Epidermal melanocyte (primary cell): ENCODE results near the gene ZFAND4.
"Not testable (repeated sequence)": the region's sequence is repeated elsewhere in the genome, so short reads cannot be mapped to it uniquely, and the experiment has no call there.

Experiments
- DNase-seq: peaks from one replicate; pipeline ENCODE4 v3.0.0; 2011; ENCODE audit warnings: low spot score; ENCODE audit not compliant: insufficient read length

Gene ZFAND4

DNA sequence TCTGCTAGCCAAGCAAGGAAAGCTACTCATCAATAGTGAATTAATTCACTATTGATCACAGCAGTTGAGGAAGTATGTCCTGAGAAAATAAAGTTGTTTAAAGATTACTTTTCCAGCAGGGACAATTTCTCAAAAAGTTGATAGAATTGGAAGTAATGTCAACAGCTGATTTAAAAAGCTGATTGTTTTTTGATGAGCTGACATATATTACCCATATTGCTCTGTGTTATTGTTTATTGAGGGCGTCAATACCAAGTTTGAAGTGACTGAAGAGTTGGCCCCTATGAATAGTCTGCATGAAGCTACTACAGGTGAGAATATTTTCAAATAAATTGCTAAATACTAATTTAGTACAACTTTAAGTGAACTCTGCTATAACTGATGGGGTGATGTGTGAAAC lies 28.0 kb downstream of the ZFAND4 start:
- DNase-seq, result no peak

DNA sequence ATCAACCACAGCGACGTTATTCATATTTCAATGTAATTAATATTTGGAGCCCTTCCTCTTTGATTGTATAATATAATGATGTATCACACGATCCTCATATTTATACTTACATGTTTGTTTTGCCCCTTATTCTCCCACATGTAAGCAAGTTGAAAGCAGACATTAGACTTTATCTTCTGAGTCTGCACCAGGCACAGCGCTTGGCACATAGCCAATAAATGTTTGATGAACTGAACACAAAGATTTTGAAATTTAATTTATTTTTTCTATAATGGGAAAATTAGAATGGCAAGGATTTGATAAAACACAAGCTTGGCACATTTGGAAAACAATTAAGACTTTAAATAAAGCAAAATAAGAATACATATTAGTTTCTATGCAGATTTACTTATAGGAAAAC lies 31.6 kb downstream of the ZFAND4 start:
- no peak for DNase-seq

DNA sequence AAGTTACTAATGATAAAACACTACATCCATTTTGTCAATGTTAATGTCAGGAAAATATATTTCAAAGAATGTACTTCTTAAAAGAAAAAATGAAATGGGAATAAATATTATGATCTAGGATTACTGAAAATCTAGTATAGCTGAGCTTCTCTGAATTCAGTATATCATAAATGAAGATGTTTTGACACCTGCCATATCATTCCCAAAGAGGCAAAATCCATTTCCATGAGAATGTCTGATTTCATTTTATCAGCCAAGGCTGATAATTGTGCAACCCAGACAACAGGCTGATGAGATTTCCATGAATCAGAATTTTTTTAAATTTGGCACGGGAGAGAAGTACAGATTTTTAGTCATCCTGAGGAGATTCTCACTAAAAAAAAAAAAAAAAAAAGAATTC lies 32.5 kb downstream of the ZFAND4 start:
- no peak for DNase-seq

DNA sequence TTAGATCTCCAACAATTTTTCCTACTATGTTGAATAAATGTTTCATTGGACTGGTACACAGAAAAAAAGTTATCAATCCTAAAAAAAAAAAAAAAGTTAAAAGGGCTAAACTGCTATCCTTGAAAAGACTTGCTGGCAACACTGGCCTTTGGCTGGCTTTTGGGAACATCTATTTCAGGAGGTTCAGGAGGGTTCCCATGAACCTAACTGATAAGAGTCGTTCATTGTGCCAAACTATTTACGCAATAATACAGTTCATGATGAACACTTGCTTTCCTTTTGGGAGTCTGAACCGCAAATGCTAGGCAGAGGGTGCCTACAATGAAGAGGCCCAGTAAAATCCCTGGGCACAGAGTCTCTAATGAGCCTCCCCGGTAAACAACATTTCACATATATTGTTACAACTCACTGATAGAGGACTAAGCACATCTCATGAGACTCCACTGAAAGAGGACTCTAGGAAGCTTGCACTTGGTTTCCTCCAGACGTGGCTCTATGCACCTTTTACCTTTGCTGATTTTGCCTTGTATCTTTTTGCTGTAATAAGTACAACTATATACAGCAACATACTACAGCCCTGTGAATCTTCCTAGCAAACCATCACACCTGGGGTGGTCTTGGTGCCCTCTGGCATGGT lies 45.0 kb downstream of the ZFAND4 start:
- DNase-seq, result no peak

DNA sequence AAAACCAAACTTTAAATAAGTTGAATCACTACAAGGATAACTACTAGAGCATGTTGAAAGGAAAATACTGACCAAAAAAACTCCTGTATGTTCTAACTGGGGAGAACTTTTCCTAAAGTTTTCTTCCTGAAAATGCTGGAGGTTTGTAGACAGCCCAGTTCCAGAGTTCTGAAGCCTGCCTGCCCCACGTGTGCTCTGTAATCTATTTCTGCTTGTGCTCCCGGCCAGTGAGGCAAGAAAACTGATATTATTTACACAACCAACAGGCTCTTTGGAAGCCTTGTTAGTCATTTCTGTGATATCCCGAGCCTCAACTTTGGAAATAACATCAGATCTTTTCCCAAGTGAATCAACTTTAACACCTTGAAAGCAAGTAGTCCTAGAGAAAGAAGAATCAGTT lies 46.7 kb downstream of the ZFAND4 start:
- DNase-seq, result no peak

DNA sequence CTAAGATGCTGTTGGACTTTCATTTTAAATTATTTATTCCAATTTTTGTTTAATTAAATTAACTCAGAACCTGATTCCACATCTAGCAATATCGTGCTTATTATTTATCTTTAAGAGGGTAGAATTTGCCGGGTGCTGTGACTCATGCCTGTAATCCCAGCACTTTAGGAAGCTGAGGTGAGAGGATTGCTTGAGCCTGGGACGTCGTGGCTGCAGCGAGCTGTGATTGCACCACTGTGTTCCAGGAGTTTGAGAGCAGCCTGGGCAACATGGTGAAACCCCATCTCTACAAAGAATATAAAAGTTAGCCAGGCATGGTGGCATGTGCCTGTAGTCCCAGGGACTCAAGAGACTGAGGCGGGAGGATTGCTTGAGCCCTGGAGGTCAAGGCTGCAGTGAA lies 47.8 kb downstream of the ZFAND4 start:
- DNase-seq, result no peak

DNA sequence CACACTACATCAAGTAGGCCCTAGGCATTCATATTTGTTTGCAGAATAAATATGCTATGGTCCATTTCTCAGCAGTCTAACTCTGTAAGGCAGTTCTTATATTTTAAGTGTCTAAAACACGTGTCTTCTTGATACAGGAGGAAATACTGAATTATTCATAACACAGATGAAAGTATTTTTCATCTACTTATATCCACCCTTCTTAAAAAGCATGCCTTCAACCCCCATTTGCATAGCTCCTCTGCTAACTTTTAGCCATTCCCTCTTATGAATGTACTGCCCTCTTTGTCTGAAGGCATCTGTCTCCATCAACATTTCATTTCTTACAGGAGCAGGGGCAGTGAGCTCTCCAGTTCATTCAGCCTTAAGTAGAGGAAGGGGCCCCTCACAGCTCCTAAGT lies 57.7 kb downstream of the ZFAND4 start:
- DNase-seq, result no peak

- no peak for DNase-seq
Observed at GRCh38 chr10:45612741-45613140, 59.8 kb downstream of the ZFAND4 start.

DNA sequence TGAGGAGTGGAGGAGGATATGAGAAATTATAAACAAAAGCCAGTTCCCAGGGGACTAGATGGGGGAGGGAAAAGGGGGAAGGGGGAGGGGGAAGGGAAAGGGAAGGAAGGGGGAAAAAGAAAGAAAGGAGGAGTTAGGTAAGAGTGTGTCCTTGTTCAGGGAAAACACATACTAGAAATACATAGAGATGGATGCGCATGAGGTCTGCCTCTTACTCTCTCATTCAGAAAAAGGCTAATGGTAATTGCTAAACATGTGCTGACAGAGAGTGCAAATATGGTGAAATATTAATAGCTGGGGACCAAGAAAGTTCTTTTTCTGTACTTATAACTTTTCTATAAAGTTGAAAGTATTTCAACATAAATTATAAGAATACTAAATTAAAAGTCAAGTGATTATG lies 64.5 kb downstream of the ZFAND4 start:
- DNase-seq, result no peak

DNA sequence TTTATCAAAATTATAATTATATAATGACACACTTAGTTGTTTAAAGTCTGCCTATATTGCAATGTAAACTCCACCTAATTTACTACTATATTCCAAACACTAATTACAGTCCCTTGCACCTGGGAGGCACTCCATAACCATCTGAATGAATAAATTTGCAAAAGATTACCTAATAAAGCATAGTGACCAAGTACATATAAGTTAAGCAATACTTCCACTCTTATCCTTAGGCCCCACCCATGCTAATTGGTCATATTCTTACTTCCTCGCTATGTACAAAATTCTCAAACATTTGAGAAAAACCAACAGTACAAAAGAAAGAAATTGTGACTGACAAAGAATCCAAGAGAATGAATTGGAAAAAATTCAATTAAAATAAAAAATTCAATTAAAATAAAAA lies 65.3 kb downstream of the ZFAND4 start:
- DNase-seq, result no peak

DNA sequence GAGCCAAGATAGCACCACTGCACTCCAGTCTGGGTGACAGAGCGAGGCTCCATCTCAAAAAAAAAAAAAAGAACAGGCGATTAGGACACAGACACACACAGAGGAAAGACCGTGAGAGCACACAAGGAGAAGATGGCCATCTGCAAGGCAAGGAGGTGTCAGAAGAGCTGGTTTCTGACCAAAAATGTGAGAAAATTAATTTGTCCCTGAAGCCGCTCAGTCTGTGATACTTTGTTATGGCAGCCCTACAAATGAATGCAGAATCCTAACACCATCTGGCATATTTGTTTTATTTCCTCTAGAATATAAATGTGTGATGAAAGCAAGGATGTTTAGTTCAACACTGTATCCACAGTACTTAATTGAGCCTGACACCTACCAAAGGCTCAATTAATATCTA lies 69.7 kb downstream of the ZFAND4 start:
- DNase-seq, result no peak

- no peak for DNase-seq
Observed at GRCh38 chr10:45602082-45602730, 70.4 kb downstream of the ZFAND4 start.

GRCh38 chr10:45601254-45601930 lies 71.2 kb downstream of the ZFAND4 start:
- DNase-seq, result not testable (repeated sequence)

DNA sequence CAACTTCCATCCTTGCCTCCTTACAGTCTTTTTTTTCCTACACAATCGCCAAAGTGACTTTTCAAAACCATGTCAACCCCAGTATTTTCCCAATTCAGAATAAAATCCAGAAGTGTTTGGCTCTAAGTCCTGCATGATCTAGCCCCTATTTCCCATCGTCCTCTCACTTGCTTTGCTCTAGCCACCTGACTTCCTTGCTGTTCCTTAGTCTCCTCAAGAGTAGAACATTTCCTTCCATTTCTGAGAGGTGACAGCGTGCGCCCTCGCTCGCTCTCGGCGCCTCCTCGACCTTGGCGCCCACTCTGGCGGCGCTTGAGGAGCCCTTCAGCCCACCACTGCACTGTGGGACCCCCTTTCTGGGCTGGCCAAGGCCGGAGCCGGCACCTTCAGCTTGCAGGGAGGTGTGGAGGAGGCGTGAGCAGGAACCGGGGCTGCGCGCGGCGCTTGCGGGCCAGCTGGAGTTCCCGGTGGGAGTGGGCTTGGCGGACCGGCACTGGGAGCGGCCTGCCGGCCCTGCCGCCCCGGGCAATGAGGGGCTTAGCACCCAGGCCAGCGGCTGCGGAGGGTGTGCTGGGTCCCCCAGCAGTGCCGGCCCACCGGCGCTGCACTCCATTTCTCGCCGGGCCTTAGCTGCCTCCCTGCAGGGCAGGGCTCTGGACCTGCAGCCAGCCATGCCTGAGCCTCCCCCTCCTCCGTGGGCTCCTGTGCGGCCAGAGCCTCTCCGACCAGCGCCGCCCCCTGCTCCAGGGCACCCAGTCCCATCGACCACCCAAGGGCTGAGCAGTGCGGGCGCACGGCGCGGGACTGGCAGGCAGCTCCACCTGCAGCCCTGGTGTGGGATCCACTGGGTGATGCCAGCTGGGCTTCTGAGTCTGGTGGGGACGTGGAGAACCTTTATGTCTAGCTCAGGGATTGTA lies 72.0 kb downstream of the ZFAND4 start:
- not testable (repeated sequence) for DNase-seq

DNA sequence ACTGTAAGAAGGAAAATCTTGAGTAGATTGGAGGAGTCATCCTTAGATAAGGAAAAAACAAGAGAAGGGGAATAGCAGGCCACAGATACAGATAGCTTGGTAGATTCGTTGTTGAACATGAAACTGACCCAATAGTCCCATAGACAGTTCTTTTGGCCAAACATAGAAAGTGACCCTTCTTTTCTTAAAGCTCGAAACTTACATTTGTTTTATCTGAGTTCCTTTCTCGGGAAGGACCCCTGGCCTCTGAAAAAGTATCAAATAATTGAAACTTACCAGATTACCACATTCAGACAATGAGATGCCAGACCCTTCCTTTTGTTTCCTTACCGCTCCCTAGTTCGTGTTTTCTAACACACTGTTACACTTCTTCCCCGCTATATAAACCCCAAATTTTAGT lies 72.9 kb downstream of the ZFAND4 start:
- no peak for DNase-seq

GRCh38 chr10:45599021-45599603 lies 73.5 kb downstream of the ZFAND4 start:
- DNase-seq, result no peak

DNA sequence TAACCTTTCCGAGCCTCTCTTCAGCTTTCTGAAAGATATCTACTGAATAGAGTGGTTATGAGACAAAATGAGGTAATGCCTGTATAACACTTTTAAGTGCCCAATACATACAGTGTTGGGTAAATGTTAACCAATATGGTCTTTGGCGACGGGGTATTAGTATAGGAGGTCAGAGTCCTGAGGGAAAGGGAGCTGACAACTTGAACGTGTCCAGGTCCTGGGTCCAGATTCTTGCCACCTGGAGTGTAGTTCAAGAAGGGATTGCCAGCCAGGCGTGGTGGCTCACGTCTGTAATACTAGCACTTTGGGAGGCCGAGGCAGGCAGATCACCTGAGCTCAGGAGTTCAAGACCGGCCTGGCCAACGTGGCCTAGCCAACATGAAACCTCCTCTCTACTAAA lies 76.0 kb downstream of the ZFAND4 start:
- DNase-seq, result no peak

GRCh38 chr10:45594276-45595157 lies 78.1 kb downstream of the ZFAND4 start:
- DNase-seq, result peak; percentile 77

DNA sequence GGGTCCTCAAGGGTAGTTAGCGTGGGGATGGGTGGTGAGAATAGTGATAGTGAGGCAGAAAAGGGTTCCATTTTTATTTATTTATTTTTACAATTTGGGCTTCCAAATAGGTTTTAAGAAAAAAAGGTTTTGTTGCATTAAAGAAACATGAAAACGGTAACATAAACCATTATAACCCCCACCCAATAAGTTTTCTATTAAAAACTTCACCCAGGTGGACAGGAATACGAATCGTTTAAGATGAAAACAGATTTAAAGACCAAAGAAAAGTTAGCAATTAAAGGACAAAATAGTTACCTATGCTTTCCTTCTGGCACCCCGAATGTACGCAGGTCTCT lies 78.7 kb downstream of the ZFAND4 start:
- no peak for DNase-seq

- no peak for DNase-seq
Observed at GRCh38 chr10:45592926-45593325, 79.6 kb downstream of the ZFAND4 start.

GRCh38 chr10:45592432-45592831 lies 80.1 kb downstream of the ZFAND4 start:
- no peak for DNase-seq
